LNCAP (cell line): ENCODE results near the gene MGLL.

Source experiments
- TF ChIP-seq, protein P1 (sequence below): fragments of 450-650 bp; IDR thresholded peaks from 2 replicates; pipeline ENCODE4 v1.5.1; 2017; ENCODE audit warnings: mild to moderate bottlenecking

Gene MGLL

DNA sequence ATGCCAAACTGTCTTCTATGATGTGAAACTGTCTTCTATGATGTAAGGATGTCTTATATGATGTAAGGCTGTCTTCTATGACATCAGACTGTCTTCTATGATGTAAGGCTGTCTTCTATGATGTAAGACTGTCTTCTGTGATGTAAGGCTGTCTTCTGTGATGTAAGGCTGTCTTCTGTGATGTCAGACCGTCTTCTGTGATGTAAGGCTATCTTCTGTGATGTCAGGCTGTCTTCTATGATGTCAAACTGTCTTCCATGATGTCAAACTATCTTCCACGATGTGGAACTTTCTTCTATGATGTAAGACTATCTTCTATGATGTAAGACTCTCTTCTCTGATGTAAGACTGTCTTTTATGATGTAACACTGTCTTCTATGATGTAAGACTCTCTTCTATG is 27.9 kb downstream of the MGLL start:
- TF ChIP-seq, protein P1, sequence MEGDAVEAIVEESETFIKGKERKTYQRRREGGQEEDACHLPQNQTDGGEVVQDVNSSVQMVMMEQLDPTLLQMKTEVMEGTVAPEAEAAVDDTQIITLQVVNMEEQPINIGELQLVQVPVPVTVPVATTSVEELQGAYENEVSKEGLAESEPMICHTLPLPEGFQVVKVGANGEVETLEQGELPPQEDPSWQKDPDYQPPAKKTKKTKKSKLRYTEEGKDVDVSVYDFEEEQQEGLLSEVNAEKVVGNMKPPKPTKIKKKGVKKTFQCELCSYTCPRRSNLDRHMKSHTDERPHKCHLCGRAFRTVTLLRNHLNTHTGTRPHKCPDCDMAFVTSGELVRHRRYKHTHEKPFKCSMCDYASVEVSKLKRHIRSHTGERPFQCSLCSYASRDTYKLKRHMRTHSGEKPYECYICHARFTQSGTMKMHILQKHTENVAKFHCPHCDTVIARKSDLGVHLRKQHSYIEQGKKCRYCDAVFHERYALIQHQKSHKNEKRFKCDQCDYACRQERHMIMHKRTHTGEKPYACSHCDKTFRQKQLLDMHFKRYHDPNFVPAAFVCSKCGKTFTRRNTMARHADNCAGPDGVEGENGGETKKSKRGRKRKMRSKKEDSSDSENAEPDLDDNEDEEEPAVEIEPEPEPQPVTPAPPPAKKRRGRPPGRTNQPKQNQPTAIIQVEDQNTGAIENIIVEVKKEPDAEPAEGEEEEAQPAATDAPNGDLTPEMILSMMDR: no peak

DNA sequence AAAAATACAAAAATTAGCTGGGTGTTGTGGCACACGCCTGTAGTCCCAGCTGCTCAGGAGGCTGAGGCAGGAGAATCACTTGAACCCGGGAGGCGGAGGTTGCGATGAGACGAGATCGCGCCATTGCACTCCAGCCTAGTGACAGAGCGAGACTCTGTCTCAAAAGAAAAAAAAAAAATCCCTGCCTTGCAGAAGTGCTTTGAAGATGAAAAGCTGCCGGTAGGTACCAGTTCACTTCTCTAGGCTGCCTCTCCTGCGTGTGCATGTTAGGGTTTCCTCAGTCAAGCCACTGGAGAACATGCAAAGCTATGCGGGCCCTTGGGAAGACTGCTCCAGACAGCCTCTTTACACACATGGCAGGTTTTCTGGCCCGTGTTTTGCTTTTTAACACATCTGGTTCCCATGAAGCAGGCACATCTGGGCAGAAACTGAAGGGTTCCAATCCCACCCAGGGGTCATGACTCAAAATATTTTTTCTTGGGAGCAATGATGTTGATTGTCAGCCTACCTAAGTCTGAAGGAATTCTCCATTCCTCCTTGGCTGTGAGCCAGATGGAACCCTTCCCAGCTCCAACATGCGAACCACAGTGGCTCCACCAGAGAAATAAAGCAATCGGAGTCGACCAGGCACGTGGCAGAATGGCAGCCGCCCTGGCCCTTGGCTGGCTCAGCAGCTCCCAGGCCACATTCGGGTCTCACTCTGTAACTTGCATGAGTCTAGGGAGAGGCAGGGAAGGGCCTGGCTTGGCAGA is 29.6 kb downstream of the MGLL start:
- TF ChIP-seq, protein P1: no peak

DNA sequence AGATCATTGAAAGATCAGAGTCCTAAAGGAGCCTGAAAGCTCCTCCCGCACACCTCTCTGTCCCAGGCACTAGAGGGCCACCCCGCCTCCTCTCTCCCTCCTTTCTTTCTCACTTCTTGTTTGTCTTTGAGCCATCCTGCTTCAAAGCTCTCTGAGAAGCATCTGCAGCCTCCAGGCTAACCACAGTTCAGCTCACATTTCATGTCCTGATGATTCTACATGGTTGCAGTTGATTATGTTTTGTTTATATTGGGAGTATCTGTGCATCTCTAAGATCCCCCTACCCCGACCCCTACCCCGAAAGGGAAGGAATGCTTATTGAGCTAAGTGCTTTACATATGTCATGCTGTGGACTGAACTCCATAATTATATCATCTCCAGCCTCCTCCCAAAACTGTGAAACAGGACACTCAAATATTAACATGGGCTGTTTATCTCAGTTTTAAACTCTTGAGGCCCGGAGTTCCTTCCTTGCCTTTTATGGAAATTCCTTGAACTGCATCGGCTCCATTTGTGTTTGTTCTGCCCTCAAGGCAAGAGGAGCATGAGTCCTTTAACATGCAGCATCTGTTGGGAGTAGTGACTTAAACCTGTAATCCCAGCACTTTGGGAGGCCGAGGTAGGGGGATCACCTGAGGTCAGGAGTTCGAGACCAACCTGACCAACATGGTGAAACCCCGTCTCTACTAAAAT is 30.9 kb downstream of the MGLL start:
- TF ChIP-seq, protein P1: peak; percentile 40

DNA sequence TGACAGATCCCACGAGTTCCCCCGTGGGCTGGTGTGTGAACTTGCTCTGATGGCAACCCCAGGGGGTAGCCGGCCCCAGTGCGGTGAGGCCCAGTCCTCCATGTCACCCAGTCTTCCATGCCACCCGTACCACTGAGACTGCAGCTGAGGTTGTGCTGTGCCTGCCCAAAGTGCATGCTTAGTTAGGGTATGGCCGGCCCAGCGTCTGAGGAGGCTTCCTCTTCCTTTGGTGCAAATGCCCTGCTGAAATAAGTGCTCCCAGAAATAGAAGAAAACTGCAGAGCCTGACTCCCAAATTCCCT is 31.5 kb downstream of the MGLL start:
- TF ChIP-seq, protein P1: no peak

DNA sequence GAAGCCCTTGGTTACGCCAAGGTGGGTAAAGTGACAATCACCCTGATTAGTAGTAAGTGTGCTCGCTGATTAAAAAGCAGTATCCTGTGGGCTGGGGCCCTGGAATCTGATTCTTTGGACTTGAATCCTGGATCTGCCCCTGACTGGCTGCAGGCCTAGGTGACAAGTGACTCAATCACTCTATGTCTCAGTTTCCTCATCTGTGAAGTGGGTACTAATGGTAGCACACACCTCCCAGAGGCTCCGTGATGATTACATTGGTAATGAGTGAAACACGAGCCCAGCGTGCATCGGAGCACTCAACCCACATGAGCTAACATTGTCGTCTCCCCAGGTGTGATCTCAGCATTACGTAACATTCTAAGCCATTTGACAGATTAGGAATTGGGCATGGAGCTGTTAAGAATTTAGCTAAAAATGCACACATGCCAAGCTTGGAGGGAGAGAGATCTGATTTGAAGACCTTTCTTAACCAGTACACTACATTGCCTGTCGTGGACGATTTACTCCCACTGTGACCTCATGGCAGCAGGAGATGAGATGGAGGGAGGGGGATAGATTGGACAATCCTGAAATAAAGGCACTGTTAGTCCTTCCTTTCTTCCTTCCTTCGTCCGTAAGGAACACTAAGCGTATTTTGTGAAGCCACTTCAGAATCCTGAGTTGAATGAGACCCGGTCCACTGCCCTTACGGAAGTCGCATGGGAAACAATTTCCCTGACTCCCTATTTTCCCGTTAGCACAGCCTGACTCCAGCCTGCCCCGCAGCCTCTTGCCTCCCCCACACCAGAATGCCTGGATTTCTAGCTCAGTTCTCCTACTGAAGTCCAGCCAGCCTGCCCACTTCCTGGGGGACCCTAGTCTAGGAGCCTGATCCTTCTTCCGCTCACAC is 32.1 kb downstream of the MGLL start:
- TF ChIP-seq, protein P1: no peak

DNA sequence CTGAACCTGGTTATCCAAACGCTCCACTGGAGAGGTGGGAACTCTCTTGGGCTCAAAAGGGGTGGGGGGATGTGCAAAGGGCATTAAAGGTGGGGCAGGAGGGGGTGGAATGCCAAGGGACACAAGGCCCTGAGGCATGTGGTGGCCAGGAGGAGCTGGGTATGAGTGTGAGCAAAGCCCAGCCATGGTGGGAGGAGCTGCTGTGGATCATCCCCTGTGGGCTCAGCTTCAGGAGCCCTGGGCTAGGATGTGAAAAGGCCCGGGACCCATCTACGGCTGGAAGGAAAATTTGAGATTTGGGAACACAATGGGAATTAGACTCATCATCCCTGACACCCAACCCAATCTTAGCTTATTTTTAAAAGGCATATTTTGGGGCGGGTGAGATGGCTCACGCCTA is 33.3 kb downstream of the MGLL start:
- TF ChIP-seq, protein P1: no peak

DNA sequence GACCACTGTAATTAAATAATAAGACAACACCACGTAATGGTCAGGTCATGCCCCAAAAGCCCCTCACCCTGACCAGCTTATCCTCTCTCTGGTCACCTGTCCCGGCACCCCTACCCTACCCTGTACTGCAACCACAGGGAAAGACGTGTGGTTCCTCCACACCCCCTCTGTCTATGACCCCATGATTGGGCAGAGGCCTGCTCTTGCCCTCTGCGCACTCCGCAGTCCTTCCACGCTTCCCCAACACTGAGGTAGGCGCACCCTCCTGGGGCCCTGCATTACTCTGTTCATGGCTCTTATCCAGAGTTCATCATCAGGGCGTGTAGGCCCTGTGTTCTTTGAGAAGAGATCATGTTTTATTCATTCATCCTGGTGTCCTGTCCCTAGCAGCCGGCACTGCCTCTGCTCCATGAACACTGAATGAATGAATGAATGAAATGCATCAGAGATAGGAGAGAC is 33.8 kb downstream of the MGLL start:
- TF ChIP-seq, protein P1: no peak
